ENCODE measurements around the gene NAA16.
"Not testable (repeated sequence)": the region's sequence is repeated elsewhere in the genome, so short reads cannot be mapped to it uniquely, and the experiment has no call there.

Gene NAA16

GRCh38 chr13:41310963-41311405, at the start of gene NAA16:
Gene NAA16, plus strand, starts transcription at chr13:41311267. Its CDS starts 262 bp downstream, at chr13:41311529.
- peak; percentile 78 to 95 for DNase-seq

GRCh38 chr13:41263261-41263971, 47.7 kb upstream of the NAA16 start, which contains the start of gene MTRF1:
Gene MTRF1, minus strand, starts transcription at chr13:41263576. Its CDS starts 2,669 bp downstream, at chr13:41260907.
- DNase-seq, result peak; percentile 78 to 80

DNA sequence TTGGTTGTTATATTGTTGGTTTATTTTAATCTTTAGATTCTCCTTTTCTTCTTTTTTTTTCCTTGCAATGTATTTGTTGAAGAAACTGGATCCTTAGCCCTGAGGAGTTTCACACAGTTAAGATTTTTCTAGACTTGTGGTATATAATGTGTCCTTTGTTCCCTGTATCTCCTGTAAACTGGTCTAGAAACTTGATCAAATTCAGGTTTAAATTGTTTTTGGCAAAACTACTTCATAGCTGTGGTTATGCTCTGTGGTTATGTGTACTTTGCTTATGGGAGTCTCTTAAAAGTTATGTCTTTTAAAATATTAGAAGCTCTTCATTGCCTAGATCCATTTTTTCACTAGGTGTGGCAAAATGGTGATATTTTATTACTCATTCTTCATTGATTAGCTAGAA, 44.0 kb upstream of the NAA16 start:
- DNase-seq, result no peak

- peak in 1 of 2 experiments; percentile 9 for DNase-seq
These were observed 42.3 kb upstream of the NAA16 start for GRCh38 chr13:41268764-41269163.

DNA sequence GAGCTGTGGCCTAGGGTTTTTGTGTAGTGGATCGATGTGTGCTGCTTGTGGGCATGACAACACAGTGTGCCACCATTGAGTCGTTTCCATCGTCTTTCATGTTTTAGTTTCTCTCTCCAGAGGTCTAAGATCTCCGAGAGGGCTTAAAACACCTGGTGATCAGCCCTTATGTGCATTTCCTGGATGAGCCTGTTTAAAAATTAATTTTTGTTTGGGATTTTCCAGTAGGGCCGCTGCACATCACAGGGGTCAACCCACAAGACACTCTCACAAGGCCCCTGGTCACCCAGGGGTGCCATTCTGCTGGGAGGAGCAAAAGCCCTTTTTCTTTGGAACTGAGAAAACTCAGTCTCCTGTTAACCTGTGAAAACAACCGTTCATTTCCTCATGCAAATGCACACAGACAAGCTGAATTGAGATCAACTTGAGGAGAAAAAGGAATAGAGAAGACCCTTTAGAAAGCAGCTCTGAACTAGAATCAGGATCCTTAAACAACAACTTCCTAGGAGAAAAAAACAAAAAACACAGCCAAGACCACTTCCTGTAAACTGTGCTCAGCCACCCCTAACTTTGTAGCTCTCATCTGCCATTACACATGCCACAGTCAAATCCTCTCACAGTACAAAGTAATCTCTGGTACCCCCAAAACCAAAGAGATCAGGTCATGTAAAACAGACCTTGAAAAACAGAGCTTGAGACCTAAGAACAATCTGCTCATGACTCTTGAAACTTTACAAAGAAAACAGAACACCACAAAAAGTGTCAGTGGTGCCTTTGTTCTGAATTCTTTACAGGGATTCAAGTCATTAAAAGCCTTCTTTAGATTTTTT, 39.4 kb upstream of the NAA16 start:
- DNase-seq, result no peak

GRCh38 chr13:41273831-41274441, 37.1 kb upstream of the NAA16 start:
- no peak for DNase-seq

- DNase-seq, result no peak
These were observed 36.2 kb upstream of the NAA16 start for GRCh38 chr13:41274881-41275280.

DNA sequence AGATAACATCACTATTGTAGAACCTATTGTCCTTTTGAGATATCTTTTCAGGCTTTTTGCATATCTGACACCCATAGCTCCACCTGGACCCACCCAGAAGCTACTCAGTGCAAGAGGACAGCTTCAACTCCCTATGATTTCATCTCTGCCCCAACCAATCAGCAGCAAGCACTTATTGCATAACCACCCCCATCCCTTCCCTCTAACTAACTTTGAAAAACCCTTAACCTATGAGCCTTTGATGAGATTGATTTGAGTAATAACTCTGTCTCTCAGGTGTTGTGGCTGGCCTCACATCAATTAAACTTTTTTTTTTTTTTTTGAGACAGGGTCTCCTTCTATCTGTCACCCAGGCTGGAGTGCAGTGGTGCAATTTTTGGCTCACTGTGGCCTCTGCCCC, 34.2 kb upstream of the NAA16 start:
- DNase-seq, result no peak

DNA sequence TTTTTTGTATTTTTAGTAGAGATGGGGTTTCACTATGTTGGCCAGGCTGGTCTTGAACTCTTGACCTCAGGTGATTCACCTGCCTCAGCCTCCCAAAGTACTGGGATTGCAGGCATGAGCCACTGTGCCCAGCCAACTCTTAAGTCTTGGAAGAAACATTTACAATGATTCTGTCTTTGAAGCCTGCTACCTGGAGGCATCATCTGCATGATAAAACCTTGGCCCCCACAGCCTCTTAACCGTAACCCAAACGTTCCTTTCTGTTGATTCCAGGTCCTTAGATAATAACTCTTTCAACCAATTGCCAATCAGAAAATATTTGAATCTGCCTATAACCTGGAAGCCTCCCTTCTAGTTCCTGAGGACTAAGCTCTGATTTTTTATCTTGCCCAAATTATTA, 31.9 kb upstream of the NAA16 start:
- DNase-seq, result not testable (repeated sequence)

GRCh38 chr13:41282129-41282571, 28.9 kb upstream of the NAA16 start:
- DNase-seq, result no peak

GRCh38 chr13:41284512-41285288, 26.4 kb upstream of the NAA16 start:
- DNase-seq, result no peak

DNA sequence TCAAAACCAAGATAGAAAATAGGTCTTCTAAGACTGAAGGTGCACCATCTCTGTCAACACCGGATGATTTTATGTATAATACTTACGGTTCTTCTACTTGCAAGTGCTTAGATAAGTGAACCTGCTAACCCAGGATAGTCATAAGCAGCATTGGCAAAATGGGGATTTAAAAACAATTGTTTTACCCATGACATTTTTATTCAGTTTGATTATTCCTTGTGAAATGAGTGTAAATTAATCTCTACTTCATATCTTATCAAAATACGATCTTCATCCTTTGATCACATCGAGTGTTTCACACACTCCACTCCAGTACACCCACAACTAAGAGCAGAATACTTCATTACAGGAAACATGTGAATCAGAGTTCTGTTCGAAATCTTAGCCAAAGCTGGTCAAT, 24.7 kb upstream of the NAA16 start:
- no peak for DNase-seq

DNA sequence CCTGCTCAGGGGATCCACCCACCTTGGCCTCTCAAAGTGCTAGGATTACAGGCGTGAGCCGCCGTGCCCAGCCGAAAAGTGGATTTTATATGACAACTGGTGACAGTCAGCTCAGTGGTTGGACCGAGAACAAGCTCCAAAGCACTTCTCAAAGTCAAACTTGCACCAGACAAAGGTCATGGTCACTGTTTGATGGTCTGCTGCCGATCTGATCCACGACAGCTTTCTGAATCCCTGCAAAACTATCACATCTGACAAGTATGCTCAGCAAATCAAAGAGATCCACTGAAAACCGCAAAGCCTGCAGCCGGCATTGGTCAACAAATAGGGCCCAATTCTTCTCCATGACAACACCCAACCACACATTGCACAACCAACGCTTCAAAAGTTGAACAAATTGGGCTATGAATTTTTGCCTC, 21.6 kb upstream of the NAA16 start:
- no peak for DNase-seq

DNA sequence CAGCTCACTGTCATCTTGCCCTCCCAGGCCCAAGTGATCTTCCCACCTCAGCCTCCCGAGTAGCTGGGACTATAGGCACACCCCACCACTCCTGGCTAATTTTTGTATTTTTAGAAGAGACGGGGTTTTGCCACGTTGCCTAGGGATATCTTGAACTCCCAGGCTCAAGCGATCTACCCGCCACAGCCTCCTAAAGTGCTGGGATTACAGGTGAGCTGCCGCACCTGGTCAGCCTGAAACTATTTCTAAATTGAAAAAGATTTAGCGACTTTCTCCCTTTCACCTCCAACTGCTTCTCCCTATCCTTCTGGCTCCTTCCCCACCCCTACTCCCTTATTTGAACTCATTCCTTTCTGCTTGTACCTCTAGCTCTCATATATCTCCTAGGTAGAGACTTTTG, 19.8 kb upstream of the NAA16 start:
- no peak for DNase-seq

DNA sequence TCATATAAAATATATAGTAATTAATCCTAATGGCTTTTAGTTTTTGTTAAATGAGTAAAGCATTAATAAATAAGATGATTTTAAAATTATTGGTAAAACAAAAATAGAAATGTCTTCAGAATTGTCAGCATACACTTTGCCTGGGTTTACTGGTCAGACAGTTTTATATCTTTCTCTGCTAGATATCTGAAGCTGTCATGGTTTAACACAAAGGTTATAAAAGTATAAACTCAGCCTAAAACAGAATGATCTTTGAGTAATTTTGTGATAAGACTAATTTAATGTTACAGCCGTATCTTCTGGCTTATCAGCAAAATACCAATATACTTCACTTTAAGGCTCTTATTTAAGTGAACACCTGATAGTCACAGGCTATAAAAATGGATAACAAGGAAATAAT, 17.8 kb upstream of the NAA16 start:
- DNase-seq, result no peak

GRCh38 chr13:41294914-41295313, 16.2 kb upstream of the NAA16 start:
- no peak for DNase-seq

DNA sequence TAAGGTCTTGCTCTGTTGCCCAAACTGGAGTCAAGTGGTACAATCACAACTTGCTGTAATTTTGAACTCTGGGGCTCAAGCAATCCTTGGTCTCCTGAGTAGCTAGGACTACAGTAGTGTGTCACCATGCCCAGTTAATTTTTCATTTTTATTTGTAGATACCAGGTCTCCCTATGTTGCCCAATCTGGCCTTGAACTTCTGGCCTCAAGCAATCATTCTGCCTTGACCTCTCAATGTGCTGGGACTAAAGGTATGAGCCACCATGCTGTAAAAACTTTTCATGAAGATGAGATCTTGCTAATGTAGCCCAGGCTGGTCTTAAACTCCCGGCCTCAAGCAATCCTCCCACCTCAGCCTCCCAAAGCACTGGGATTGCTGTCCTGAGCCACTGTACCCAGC, 15.1 kb upstream of the NAA16 start:
- no peak for DNase-seq

GRCh38 chr13:41296879-41297646, 14.0 kb upstream of the NAA16 start:
- no peak for DNase-seq

- no peak for DNase-seq
These were observed 11.6 kb upstream of the NAA16 start for GRCh38 chr13:41299316-41300094.

DNA sequence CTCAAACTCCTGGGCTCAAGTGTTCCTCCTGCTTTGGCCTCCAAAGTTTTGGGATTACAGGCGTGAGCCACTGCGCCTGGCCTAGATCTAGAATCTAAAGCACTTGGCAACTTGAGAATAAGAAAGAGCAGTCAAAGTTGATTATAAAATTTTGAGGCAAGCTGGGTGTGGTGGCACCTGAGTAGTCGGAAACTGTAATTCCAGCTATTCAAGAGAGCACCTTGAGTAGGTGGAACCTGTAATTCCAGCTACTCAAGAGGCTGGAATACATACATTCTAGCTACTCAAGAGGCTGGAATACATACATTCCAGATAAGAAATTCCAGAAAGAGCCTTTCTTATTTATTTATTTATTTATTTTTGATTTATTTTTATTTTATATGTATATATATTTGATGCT, 8.3 kb upstream of the NAA16 start:
- DNase-seq, result no peak

GRCh38 chr13:41304551-41304950, 6.5 kb upstream of the NAA16 start:
- no peak for DNase-seq
